Measurements from ENCODE around the gene CACNB4. TPM values are rescaled to one million over a fixed set of nuclear protein-coding genes. Genes with fewer than 3 reads are reported as not detected.
A peak's percentile ranks its signal among the peaks of the same experiment; 100 is the strongest.

CACNB4 gene
- total and polyA plus RNA-seq, 9 of the 15 experiments (the other 6 are each of a cell fraction or from before 2014, with no cell fraction given) = 0.01 to 0.20 (median 0.04) TPM; not detected in 1

DNA sequence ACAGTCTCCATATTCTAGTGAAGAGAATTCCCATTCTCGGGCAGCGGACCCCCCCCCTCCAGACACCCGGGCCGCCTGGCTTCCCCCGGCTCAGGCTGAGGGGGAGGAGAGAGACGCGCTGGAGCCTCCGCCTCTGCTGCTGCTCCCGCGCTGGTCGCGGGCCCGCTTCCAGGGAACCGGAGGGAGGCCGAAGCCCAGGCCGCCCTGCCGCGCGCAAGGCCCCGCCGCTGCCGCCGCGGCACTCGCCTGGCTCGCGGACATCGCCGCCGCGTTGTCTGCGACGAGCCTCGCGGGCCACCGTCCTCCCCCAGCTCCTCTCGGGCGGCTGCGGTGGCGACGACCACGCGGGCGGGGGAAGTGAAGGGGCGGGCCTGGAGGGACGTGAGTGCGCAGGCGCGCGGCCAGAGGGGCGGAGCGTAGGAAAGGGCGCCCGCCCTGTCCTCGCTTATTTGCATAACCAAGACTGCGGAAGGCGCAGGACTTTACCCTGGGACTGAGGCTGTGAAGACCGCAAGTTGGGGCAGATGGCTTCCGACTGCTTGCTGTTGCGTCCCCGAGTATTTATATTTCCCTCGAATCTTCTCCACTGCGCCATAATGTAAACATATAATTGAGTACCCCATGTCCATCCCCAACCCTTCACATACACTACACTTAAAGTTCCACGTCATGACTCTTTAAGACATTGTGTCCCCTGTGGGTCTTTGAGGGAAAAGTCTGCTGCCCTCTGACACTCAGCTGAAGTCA lies 270.5 kb downstream of the CACNB4 start, which contains the start of gene ARL5A (continued):
- TF ChIP-seq, protein P1, sequence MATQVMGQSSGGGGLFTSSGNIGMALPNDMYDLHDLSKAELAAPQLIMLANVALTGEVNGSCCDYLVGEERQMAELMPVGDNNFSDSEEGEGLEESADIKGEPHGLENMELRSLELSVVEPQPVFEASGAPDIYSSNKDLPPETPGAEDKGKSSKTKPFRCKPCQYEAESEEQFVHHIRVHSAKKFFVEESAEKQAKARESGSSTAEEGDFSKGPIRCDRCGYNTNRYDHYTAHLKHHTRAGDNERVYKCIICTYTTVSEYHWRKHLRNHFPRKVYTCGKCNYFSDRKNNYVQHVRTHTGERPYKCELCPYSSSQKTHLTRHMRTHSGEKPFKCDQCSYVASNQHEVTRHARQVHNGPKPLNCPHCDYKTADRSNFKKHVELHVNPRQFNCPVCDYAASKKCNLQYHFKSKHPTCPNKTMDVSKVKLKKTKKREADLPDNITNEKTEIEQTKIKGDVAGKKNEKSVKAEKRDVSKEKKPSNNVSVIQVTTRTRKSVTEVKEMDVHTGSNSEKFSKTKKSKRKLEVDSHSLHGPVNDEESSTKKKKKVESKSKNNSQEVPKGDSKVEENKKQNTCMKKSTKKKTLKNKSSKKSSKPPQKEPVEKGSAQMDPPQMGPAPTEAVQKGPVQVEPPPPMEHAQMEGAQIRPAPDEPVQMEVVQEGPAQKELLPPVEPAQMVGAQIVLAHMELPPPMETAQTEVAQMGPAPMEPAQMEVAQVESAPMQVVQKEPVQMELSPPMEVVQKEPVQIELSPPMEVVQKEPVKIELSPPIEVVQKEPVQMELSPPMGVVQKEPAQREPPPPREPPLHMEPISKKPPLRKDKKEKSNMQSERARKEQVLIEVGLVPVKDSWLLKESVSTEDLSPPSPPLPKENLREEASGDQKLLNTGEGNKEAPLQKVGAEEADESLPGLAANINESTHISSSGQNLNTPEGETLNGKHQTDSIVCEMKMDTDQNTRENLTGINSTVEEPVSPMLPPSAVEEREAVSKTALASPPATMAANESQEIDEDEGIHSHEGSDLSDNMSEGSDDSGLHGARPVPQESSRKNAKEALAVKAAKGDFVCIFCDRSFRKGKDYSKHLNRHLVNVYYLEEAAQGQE (IDR thresholded peaks at IDR 0.05; ENCODE audit: borderline replicate concordance) = peak; percentile 12; the same call in 1 of the 2 replicates
- TF ChIP-seq, protein P1 (CRISPR knock-in tag; IDR thresholded peaks at IDR 0.05; ENCODE audit: low read depth) = 0 out of 2 replicates have a peak, but pooled peaks have one; percentile 36
- TF ChIP-seq ZNF217 (CRISPR knock-in tag; IDR thresholded peaks at IDR 0.05) (no peak), TCF7 (IDR thresholded peaks at IDR 0.05; ENCODE audit: borderline replicate concordance) (peak; percentile 53; the same call in 1 of the 2 replicates), TAF7 (tag; IDR thresholded peaks at IDR 0.05) (peak; percentile 75), RNF2 (IDR thresholded peaks at IDR 0.05) (no peak), GABPA (tag; conservative IDR thresholded peaks at IDR 0.05; ENCODE audit: low read depth) (peak; percentile 35; the same call in 1 of the 2 replicates), ZNF76 (CRISPR knock-in tag; IDR thresholded peaks at IDR 0.05; ENCODE audit: borderline replicate concordance) (peak; percentile 77), MCM7 (IDR thresholded peaks at IDR 0.05) (no peak), KDM2B (CRISPR knock-in tag; IDR thresholded peaks at IDR 0.05) (no peak; the same call in 1 of the 2 replicates), ESRRA (IDR thresholded peaks at IDR 0.05; ENCODE audit: borderline replicate concordance, low read depth) (peak; percentile 83; the same call in 1 of the 2 replicates)
- TF ChIP-seq, protein P2, sequence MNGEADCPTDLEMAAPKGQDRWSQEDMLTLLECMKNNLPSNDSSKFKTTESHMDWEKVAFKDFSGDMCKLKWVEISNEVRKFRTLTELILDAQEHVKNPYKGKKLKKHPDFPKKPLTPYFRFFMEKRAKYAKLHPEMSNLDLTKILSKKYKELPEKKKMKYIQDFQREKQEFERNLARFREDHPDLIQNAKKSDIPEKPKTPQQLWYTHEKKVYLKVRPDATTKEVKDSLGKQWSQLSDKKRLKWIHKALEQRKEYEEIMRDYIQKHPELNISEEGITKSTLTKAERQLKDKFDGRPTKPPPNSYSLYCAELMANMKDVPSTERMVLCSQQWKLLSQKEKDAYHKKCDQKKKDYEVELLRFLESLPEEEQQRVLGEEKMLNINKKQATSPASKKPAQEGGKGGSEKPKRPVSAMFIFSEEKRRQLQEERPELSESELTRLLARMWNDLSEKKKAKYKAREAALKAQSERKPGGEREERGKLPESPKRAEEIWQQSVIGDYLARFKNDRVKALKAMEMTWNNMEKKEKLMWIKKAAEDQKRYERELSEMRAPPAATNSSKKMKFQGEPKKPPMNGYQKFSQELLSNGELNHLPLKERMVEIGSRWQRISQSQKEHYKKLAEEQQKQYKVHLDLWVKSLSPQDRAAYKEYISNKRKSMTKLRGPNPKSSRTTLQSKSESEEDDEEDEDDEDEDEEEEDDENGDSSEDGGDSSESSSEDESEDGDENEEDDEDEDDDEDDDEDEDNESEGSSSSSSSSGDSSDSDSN (IDR thresholded peaks at IDR 0.05; ENCODE audit: borderline replicate concordance in 1 of 2, low read depth in 2 of 2, low read length in 2 of 2) = peak; percentile 83 to 88; a peak in 2 of 4 replicates
- TF ChIP-seq, protein P3, sequence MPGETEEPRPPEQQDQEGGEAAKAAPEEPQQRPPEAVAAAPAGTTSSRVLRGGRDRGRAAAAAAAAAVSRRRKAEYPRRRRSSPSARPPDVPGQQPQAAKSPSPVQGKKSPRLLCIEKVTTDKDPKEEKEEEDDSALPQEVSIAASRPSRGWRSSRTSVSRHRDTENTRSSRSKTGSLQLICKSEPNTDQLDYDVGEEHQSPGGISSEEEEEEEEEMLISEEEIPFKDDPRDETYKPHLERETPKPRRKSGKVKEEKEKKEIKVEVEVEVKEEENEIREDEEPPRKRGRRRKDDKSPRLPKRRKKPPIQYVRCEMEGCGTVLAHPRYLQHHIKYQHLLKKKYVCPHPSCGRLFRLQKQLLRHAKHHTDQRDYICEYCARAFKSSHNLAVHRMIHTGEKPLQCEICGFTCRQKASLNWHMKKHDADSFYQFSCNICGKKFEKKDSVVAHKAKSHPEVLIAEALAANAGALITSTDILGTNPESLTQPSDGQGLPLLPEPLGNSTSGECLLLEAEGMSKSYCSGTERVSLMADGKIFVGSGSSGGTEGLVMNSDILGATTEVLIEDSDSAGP (CRISPR knock-in tag; IDR thresholded peaks at IDR 0.05) = no peak

Data from K562 (cell line).